ENCODE data around the gene EIF3K. TPM values are rescaled to one million over a fixed set of nuclear protein-coding genes. Genes with fewer than 3 reads are reported as not detected.
"Not testable (repeated sequence)": the region's sequence is repeated elsewhere in the genome, so short reads cannot be mapped to it uniquely, and the experiment has no call there.

EIF3K gene
- total RNA-seq, 1 donor from 2014 or later, result 318 TPM

DNA sequence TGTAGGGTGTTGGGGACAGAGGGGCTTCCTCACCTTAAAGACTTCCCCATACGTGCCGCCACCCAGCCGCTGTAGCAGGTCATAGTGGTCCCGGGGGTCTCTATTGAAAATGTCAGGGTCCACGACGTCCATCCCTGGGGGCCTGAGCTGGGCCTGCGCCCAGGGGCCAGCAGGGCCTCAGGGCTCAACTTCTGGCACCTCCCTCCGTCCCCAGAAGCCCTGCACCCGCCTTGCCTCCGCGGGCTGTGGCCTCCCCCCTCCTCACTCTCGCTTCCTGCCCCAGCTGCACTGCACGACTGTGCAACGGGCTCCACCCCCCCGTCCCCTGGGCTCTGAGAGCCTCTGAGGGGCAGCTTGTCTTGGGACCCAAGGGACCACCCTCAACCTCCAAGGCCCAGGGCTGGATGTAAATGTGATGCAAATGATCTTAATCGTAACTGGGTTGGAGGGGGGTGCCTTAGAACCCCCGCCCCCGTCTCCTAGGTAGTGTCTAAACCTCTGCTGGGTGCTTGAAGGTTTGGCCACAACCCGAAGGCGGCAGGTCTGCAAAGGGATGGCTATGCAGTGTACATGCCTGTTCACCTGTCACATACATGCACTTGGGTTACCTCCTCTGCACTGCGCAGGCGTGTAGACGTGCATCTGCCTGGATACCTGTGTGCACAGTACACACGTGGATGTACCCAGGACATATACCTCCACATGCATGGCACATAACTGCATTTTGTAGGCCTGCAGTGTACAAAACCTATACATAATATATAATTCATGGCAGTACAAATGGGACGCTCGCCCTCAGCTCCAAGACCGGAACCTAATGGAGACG is 1.0 kb upstream of the EIF3K start, which contains the start of gene MAP4K1:
MAP4K1 (minus strand) TSS at position 190 of the 826 bp plus-strand sequence; CDS start at position 132, 58 bp downstream.
- peak; percentile 7 to 14 for DNase-seq (ENCODE audit: low read depth in 2 of 2)

DNA sequence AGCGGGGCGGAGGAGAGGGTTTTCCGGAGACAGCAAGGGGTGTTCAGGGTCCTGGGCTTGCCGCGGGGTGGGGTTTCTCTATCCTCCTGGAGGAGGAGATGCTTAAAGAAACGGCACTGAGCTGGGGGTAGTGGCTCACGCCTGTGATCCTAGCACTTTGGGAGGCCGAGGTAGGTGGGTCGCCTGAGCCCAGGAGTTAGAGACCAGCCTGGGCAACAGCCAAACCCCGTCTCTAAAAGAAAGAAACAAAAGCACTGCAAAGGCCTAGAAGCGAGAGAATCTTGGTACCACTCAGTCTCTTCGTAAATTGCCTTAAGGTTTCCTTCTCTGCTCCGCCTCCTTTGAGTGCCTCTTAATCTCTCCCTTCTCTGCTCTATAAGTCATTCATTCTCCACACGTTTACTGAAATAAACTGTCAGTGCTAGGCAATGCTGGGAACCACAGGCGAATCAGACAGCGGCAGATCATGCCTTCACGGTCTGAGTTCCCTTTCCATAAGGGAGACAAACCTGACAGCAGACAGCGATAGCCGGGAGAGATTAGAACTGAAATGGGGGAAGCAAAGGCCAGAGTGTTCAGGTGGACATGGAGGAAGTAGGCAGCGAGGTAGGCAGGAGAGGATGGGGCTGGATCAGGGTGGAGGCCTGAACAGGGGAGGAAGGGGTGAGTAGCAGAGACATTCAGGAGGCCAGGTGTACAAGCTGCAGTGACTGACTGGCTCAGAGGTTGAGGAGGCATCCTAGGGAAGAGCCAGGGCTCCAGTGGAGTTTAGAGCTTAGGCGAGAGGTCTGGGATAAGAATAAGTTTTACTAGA is 580 bp downstream of the EIF3K start:
- no peak for DNase-seq (ENCODE audit: low read depth in 2 of 2)

DNA sequence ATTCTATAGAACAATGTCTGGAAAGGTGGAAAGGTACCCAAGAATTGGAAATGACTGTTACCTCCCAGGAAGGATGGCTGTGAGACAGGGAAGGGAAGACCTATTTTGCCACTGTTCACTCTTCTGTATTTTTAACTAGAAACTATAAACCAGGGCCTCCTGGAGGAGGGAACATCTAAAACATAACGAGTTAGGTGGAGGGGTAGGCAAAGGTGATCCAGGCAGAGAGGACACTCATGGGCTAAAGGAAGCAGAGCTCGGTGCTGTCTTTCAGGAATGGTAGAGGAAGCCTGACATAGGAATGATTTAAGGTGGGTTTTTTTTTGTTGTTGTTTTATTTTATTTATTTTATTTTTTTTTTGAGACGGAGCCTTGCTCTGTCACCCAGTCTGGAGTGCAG is 5.8 kb downstream of the EIF3K start:
- no peak for DNase-seq (ENCODE audit: low read depth in 2 of 2)

DNA sequence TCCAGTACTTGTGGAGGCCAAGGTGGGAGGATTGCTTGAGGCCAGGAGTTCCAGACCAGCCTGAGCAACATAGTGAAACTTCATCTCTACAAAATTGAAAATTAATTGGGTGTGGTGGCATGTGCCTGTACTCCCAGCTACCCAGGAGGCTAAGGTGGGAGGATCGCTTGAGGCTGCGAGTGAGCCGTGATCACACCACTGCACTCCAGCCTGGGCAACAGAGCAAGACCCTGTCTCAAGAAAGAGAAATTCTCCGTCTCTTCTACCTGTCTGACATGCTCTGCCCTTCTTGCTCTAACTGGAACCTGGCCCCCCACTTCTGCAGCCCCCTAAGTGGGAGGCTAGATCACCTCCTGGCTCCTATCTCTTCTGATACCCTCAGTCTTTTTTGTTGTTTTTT is 7.4 kb downstream of the EIF3K start:
- DNase-seq (ENCODE audit: low read depth in 2 of 2), result no peak

DNA sequence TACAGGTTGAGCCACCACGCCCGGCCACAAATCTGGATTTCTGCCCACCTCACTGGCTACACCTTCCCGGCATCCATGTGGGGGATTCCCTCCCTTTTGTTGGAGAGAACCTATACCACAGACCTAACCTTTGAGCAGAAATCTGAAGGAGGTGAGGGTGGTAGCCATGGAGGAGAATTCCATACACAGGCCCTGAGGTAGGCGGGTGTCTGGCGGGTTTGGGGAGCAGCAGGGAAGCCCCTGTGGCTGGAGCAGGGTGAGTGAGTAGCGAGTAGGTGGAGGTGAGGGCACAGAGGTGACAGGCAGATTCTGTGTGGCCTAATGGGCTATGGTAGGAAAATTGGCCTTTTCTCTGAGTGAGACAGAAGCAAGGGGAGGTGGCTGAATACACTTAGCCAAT is 10.6 kb downstream of the EIF3K start:
- no peak for DNase-seq (ENCODE audit: low read depth in 2 of 2)

DNA sequence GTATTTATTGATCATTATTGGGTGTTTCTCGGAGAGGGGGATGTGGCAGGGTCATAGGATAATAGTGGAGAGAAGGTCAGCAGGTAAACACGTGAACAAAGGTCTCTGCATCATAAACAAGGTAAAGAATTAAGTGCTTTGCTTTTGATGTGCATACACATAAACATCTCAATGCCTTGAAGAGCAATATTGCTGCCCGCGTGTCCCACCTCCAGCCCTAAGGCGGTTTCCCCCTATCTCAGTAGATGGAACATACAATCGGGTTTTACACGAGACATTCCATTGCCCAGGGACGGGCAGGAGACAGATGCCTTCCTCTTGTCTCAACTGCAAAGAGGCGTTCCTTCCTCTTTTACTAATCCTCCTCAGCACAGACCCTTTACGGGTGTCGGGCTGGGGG is 12.3 kb downstream of the EIF3K start:
- DNase-seq (ENCODE audit: low read depth in 2 of 2), result not testable (repeated sequence)

DNA sequence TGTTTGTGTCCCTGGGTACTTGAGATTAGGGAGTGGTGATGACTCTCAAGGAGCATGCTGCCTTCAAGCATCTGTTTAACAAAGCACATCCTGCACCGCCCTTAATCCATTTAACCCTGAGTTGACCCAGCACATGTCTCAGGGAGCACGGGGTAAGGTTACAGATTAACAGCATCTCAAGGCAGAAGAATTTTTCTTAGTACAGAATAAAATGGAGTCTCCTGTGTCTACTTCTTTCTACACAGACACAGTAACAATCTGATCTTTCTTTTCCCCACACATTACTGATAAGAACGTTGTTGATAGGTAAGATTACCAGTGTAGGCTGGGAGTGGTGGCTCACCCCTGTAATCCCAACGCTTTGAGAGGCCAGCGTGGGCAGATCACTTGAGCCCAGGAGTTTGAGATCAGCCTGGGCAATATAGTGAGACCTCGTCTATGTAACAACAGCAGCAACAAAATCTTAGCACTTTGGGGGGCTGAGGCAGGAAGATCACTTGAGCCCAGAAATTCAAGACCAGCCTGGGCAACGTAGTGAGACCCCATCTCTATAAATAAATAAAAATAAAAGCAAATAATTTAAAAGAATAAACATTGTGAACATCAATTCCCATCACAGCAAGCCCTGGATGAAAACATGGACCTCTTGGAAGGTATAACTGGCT is 13.0 kb downstream of the EIF3K start:
- not testable (repeated sequence) for DNase-seq (ENCODE audit: low read depth in 2 of 2)

DNA sequence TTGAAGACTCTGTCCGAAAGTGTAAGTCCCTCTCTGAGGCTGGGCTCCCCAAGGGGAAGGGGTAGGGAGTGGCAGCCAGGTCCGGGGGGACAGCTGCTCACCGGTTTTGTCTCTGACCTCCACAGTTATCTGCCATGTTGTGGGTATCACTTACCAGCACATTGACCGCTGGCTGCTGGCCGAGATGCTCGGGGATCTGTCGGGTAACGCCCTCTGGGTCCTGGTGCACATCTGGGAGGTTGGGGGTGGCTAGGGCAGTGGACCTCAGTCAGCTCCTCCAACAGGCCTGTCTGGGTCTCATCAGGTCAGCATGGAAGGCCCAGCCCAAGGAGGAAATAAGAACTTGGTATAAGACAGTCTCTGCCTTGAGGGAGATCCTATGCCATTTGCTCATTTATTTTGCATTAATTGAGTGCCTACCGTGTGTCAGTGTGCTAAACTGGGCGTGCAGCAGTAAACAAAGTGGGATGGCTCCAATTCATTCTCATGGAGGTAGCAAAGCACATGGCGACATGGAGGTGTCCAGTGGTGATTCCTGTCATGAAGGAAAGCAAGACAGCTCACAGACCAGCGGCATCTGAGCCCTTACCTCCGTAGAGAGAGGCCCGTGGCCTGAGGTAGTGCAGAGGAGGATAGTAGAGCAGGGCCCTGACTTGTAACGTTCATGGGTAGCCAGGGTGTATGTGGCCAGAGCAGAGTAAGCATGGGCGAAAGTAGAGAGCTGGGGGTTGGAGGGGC is 13.7 kb downstream of the EIF3K start:
- DNase-seq (ENCODE audit: low read depth in 2 of 2), result no peak

DNA sequence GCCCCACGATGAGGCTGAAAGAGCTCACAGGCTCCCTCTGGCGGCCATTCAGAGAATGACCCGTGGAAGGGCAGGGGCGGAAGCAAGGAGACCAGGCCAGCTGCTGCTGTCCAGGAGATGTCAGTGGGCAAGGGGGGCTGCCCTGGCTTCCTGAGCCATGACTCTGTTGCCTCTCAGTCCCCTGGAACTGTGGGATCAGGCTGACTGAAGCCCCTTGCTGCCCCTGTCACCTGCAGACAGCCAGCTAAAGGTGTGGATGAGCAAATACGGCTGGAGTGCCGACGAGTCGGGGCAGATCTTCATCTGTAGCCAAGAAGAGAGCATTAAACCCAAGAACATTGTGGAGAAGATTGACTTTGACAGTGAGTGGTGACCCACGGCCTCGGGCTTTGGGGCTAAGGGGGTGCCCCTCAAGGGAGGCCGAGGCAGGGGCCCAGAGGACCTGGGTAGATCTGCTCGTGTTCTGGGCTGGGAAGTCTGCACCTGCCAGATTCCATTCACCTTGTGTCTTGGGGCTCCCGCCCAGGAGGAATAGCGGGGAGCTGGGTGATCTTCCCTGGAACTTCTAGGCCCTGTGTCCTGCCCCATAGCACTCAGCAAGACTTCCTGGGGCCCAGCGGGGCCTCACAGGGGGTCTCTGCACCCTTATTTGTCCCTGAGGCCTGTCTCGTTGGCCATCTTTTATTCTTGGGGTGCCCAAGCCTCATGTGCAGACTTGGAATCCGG is 15.9 kb downstream of the EIF3K start:
- peak; percentile 58 to 73 for DNase-seq (ENCODE audit: low read depth in 2 of 2)

DNA sequence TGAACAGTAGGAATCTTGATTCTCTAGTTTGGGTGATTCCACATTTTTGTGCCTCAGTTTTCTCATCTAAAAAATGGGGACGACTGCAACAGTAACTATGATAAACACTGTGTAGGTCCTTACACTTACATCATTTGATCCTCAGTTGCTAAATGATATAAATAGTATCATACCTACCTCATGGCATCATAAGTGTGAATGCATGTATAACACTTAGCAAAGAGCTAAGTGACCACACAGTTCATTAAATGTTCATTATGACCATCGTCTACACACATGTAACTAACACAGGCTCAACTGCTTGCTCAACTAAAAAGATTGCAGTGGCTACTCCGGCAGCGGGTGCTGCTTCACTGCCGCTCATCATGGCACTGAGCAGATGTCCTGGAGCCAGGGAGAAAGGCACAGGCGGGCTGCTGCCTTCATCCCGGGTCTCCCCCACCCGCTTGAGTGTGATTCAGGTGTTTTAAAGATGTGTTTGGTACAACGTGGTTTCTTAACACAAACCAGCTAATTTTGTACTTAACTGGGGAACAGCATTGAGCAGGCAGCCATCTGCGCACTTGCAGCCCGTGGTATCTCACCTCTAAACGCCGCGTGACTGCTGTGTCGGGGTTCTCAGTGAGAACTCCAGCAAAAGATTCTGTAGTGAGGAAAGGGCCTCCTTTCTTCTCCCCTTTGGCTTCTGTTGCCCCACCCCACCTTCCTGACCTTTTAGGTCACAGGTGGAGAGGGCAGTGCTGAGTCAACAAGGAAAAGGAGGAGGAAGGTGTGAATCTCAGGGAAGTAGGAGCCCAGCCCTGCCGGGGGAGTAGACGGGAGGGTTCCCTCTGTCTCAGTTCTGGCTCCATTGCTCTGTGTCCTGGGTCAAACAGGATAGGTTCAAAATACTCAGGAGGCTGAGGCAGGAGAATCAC is 16.8 kb downstream of the EIF3K start:
- no peak for DNase-seq (ENCODE audit: low read depth in 2 of 2)

DNA sequence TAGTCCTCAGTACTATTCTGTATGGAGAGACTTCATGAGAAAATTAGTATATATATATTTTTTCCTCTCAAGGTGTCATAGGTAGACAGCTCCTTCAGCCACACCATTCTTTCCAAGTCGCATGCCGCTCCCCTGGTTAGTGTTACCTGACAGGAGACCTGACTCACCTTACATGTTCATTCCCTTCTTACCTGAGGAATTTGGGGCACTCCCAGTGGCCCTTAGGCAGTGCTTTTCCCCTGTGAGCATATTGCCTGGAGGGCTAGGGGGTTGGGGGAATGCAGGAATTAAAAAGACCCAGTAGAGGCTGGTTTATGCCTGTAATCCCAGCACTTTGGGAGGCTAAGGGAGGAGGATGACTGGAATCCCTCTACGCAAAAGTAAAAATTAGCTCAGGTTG is 19.5 kb downstream of the EIF3K start:
- no peak for DNase-seq (ENCODE audit: low read depth in 2 of 2)

DNA sequence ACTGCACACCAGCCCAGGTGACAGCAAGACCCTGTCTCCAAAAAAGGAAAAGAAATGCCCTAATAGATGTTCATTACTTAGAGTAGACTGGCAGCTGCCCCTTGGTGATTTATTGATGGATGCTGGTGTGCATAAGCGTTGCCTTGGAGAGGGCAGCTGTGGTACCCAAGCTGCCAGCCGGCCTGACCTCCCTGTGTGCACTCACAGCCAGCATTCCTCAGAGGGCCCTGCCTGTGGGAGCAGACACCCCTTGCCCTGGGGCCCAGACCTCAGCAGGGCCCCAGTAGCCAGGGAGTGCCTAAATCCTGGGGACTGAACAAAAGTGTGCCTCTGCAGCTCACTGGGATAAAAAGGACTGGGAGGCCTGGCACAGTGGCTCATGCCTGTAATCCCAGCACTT is 20.7 kb downstream of the EIF3K start:
- no peak for DNase-seq (ENCODE audit: low read depth in 2 of 2)

DNA sequence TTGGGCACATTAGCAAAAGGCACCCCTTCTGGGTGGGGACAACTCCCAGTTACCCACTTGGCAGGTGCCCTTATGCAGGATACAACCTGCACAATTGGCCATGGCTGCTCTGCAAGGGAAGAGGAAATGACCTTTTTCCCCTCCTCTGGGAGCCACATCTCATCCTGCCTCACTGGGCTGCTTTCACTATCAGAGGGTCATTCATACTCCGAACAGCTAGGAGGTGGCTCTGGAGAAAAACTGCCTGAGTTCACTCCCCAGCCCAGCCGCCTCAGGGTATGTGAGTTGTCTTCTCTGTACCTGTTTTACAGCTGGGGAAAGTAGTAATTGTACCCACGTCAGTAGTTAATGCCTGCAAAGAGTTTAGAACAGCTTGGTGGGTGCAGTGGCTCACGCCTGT is 21.4 kb downstream of the EIF3K start:
- DNase-seq (ENCODE audit: low read depth in 2 of 2), result peak; percentile 54 to 83

DNA sequence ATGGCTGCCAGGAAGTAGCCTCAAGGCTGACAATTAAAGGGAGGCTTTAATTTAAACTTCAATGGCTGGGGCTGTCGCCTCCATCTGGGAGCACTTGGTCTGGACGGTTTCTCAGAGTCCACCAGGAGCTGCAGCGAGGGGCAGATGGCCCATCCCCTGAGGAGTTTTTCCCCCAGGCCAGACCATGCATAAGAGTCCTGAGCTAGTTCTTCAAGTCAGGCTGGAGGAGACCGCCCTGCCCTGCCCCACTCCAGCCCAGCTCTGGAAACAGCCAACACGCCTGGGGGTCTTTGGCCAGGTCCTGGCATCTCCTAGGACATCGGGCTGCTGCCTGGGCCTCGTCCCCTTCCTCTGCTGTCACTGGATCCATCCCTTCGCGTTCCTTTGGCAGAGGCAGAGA is 23.2 kb downstream of the EIF3K start:
- DNase-seq (ENCODE audit: low read depth in 2 of 2), result no peak

DNA sequence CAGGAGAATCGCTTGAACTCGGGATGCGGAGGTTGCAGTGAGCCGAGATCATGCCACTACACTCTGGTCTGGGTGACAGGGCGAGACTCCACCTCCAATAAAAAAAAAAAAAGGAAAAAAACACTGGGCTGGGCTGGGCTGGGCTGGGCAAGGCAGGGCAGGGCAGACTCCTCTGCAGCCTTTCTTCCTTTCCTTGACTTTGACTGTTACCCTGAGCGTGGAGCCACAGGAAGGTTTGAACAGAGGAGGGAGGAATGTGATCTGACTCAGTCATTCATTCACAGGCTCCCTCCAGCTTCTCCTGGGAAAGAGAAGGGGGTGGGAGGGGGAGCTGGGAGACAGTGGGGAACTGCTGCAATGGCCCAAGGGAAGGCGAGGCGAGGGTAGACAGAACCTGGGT is 25.7 kb downstream of the EIF3K start:
- DNase-seq (ENCODE audit: low read depth in 2 of 2), result no peak

DNA sequence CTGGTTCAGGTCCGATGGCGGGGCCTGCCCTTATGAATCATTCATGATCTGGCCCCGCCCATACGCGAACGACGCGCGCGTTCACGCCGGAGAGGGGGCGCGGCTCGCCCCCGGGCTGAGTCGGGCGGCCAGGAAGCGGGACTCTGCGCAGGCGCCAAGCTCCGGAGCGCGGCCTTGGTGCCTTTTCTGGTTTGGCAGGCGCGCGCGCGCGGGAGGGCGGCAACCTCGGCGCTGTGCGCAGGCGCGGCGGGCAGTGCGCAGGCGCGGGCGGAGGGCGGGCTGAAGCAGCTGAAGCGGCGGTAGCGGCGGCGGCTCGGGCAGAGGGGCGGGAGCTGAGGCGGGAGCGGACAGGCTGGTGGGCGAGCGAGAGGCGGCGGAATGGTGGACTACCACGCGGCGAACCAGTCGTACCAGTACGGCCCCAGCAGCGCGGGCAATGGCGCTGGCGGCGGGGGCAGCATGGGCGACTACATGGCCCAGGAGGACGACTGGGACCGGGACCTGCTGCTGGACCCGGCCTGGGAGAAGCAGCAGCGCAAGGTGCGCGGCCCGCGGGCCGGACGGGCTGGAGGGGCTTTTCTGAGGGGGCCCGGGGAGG is 28.5 kb downstream of the EIF3K start, which contains the start of gene ACTN4:
ACTN4 (plus strand) TSS at position 282 of the 598 bp plus-strand sequence; CDS start at position 379, 97 bp downstream.
- DNase-seq (ENCODE audit: low read depth in 2 of 2), result peak; percentile 97 to 98

DNA sequence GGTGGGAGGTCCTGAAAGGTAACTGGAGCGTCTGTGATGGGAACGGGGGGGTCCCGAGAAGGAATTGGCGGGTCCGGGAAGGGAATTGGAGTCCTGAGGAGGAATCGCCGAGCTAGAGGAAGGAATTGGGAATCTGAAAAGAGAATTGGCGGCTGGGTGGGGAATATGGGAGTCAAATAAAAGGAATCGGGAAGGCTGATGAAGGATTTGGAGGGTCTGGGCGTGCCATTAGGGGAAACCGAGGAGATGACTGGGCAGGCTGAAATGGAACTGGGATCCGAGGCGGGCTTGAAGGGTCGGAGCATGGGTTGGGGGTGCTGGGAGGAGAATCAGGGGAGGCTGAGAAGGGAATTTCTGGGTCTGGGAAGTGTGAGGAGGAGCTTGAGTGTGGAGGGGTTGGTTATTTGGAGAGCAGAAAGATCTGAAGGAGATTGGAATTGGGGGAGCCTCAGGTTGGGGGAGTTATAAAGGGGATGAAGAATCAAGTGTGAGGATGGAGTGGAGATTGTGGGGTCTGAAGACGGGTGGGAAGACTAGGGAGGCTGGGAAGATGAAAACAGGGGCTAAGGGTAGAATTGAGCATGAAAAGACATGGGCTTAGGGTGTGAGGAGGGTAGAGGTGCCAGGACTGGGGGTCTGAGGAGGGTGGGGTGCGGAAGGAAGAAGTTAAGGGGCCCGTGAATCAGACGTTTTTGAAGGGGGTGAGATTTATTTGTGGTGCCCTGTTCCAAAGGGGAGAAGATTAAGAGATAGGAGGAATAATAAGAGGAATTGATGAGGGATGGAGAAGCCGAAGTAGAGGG is 29.2 kb downstream of the EIF3K start:
- peak in 1 of 2 donors; percentile 26 for DNase-seq (ENCODE audit: low read depth in 2 of 2)

DNA sequence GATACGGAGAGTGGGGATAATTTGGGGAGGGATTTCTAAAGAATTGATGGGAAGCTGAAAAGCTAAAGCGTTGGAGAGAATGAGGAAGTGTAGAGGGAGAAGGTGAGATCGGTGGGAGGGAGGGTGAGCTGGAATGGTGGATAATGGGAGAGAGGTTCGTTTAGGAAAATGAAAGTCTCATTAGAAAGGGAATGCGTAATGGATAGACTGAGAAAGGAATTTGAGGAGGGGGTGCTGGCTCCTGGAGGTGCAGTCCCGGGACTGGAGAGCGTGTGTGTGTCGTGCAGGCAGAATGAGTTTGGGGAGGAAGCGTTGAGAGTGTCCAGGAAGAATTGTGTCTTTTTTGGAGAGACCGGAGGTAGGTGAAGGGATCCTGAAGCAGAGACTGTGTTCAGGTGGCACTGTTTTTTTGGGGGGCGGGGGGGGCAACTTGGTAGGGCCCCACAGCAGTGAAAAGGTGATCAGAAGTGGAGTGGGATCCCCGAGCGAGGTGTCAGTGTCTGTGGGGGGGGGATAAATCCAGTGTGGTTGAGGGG is 29.8 kb downstream of the EIF3K start:
- peak in 1 of 2 donors; percentile 31 for DNase-seq (ENCODE audit: low read depth in 2 of 2)
